ENCODE data around the gene DNALI1.
"Not testable (repeated sequence)": the region's sequence is repeated elsewhere in the genome, so short reads cannot be mapped to it uniquely, and the experiment has no call there.

DNALI1 gene

GRCh38 chr1:37519613-37520012 lies 37.1 kb upstream of the DNALI1 start:
- no peak overlapping the region for H3K4me3 ChIP-seq (ENCODE audit: low read length)
- DNase-seq (ENCODE audit: low read depth): no peak
- TF ChIP-seq CTCF (conservative IDR thresholded peaks at IDR 0.05; ENCODE audit: low read length): no peak

- DNase-seq (ENCODE audit: low read depth); H3K4me3 ChIP-seq (ENCODE audit: low read length): not testable (repeated sequence)
Measured at GRCh38 chr1:37529888-37530287, 26.9 kb upstream of the DNALI1 start.

GRCh38 chr1:37532418-37533156 lies 24.2 kb upstream of the DNALI1 start:
- not testable (repeated sequence) for DNase-seq (ENCODE audit: low read depth); H3K4me3 ChIP-seq (ENCODE audit: low read length)

- TF ChIP-seq CTCF (conservative IDR thresholded peaks at IDR 0.05; ENCODE audit: low read length): no peak
- H3K4me3 ChIP-seq (ENCODE audit: low read length): no peak overlapping the region
- no peak for DNase-seq (ENCODE audit: low read depth)
Measured at GRCh38 chr1:37533317-37534093, 23.2 kb upstream of the DNALI1 start.

GRCh38 chr1:37537378-37537777 lies 19.4 kb upstream of the DNALI1 start:
- TF ChIP-seq CTCF (conservative IDR thresholded peaks at IDR 0.05; ENCODE audit: low read length): no peak
- DNase-seq (ENCODE audit: low read depth): peak; percentile 59
- no peak overlapping the region for H3K4me3 ChIP-seq (ENCODE audit: low read length)

GRCh38 chr1:37539154-37539553 lies 17.6 kb upstream of the DNALI1 start:
- H3K4me3 ChIP-seq (ENCODE audit: low read length); DNase-seq (ENCODE audit: low read depth): not testable (repeated sequence)

GRCh38 chr1:37540036-37540785 lies 16.5 kb upstream of the DNALI1 start:
- TF ChIP-seq CTCF (conservative IDR thresholded peaks at IDR 0.05; ENCODE audit: low read length): no peak
- DNase-seq (ENCODE audit: low read depth): no peak

GRCh38 chr1:37544530-37544929 lies 12.2 kb upstream of the DNALI1 start:
- H3K4me3 ChIP-seq (ENCODE audit: low read length): no peak overlapping the region
- TF ChIP-seq CTCF (conservative IDR thresholded peaks at IDR 0.05; ENCODE audit: low read length): no peak

More at GRCh38 chr1:37540036-37540785, 16.5 kb upstream of the DNALI1 start:
- no peak overlapping the region for H3K4me3 ChIP-seq (ENCODE audit: low read length)

More at GRCh38 chr1:37544530-37544929, 12.2 kb upstream of the DNALI1 start:
- no peak for DNase-seq (ENCODE audit: low read depth)

Measured in AG10803 (cell line).